CD4-positive, alpha-beta T cell treated with Interleukin-17A for 4 hours (primary cell): ENCODE measurements around the gene PEX7.
"Not testable (repeated sequence)": the region's sequence is repeated elsewhere in the genome, so short reads cannot be mapped to it uniquely, and the experiment has no call there.

ENCODE experiments used
- DNase-seq: peaks from one replicate; pipeline ENCODE4 v3.0.0-alpha.2; 2020; ENCODE audit warnings: mixed read lengths

PEX7 gene

DNA sequence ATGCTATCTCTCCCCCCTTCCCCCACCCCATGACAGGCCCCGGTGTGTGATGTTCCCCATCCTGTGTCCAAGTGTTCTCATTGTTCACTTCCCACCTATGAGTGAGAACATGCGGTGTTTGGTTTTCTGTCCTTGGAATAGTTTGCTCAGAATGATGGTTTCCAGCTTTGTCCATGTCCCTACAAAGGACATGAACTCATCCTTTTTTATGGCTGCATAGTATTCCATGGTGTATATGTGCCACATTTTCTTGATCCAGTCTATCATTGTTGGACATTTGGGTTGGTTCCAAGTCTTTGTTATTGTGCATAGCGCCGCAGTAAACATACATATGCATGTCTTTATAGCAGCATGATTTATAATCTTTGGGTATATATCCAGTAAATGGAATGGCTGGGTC is 24.1 kb downstream of the PEX7 start:
- DNase-seq: not testable (repeated sequence)

DNA sequence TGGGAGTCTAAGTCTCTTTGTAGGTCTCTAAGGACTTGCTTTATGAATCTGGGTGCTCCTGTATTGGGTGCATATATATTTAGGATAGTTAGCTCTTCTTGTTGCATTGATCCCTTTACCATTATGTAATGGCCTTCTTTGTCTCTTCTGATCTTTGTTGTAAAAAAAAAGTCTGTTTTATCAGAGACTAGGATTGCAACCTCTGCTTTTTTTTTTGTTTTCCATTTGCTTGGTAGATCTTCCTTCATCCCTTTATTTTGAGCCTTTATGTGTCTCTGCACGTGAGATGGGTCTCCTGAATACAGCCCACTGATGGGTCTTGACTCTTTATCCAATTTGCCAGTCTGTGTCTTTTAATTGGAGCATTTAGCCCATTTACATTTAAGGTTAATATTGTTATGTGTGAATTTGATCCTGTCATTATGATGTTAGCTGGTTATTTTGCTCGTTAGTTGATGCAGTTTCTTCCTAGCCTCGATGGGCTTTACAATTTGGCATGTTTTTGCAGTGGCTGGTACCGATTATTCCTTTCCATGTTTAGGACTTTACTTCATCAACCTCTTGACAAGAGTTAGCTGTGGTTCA is 27.7 kb downstream of the PEX7 start:
- DNase-seq: not testable (repeated sequence)

GRCh38 chr6:136859430-136859829 is 37.0 kb downstream of the PEX7 start:
- no peak for DNase-seq

DNA sequence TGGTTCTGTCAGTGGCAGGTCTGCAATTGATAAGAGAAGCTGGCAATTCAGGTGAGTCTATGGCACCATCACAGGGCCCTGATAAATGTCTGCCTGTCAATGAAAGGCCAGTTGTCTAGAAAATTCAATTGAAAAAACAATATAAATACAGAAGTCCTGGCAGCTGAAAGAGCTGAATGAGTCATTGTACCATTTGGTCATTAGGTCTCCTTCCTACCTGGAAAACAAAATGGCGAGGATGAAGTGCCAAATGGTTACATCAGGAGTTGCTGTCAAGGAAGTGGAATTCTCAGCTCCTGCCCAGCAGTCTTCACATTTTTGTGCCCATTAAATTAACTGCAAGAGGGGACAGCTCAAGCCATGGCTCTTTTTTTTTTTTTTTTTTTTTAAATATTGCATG is 37.7 kb downstream of the PEX7 start:
- no peak for DNase-seq

- no peak for DNase-seq
These were observed 40.3 kb downstream of the PEX7 start for GRCh38 chr6:136862662-136863061.

GRCh38 chr6:136863752-136864151 is 41.4 kb downstream of the PEX7 start:
- no peak for DNase-seq

DNA sequence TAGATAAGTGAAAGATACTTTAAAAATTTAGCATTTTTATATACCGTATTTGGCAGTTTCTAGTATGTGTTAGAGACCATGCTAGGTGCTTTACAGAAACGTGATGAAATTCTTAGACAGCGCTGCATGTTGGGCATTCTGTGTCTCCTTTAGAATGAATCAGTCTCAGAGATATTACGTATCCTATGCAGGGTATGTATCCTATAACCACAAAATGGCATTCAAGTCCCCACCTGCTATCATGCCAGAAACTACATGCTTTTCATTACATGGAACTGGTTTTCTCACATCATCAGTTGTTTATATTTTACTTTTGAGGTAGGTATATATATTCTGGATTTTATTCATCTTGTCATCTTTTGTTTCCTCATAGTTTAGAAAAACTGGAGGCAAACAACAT is 42.3 kb downstream of the PEX7 start:
- DNase-seq: no peak

DNA sequence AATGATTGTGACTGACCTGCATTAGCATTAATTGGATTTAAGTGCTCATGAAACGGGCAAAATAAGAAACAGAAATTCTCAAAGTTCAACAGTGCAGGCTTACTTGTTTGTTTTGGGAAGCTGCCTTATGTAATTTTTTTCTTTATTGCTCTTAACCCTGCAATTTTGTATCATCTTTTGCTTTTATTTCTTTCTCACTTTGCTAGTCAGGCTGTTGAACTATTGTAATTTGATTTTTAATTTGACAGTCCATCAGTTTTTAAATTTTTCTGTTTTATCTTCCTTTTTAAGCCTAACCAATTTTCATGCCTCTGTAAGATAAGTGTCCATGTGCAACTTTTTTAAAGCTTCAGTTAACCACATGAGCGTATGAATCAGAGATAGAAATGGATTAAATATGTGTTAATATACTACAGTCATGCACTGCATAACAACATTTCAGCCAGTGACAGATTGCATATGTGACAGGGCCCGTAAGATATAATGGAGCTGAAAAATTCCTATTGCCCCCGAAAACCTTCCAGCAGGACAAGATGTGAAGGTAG is 44.6 kb downstream of the PEX7 start:
- DNase-seq: no peak

GRCh38 chr6:136869451-136869850 is 47.1 kb downstream of the PEX7 start:
- DNase-seq: no peak

DNA sequence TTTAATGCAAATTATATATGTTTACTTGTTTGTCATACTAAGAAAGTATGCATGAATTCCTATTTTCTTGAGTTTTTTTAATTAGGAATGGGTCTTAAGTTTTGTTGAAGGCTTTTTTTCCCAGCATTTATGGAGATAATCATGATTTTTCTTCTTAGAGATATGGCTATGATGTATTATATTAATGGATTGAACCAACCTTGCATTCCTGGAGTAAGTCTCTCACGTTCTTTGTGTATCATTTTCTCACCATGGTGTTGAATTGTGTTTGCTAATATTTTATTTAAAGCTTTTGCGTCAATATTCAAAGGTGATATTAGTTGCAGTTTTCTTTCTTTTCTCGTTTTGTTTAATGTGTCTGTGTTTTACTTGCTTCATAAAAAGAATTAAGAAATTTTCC is 51.4 kb downstream of the PEX7 start:
- DNase-seq: no peak

- DNase-seq: not testable (repeated sequence)
These were observed 54.1 kb downstream of the PEX7 start for GRCh38 chr6:136876469-136876868.

DNA sequence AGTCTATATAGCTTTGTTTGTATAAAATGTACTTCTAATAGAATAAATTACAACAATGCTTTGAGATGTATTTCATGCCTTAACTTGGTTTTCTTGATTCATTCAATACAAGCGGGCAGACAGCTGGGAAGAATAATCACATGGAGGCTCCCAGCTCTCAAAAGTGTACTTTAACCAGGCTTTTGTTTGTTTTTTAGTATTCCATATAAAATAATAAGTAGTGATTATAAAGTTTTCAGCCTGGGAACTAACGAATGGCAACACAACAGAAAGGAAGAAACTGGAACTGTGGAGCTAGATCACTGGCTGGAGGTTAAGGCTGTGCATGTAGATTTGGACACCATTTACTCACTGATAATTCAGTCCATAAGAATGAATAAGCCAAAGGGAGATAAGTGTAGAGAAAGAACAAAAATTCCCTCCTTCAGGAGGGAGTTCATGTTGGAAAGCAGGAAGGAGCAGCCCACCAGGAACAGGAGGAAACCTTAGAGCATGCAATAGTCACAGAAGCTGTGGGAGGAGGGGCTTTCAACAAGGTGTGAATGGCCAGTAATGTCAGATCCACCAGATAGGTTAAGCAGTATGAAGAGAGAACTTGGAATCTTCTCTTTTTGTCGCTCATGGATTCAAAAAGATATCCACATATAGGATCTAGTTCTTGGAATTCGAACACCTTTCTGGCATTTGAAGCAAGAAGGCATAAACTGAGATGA is 58.5 kb downstream of the PEX7 start:
- DNase-seq: no peak

- DNase-seq: no peak
These were observed 63.7 kb downstream of the PEX7 start for GRCh38 chr6:136886091-136886490.

- DNase-seq: no peak
These were observed 65.6 kb downstream of the PEX7 start for GRCh38 chr6:136887953-136888352.

DNA sequence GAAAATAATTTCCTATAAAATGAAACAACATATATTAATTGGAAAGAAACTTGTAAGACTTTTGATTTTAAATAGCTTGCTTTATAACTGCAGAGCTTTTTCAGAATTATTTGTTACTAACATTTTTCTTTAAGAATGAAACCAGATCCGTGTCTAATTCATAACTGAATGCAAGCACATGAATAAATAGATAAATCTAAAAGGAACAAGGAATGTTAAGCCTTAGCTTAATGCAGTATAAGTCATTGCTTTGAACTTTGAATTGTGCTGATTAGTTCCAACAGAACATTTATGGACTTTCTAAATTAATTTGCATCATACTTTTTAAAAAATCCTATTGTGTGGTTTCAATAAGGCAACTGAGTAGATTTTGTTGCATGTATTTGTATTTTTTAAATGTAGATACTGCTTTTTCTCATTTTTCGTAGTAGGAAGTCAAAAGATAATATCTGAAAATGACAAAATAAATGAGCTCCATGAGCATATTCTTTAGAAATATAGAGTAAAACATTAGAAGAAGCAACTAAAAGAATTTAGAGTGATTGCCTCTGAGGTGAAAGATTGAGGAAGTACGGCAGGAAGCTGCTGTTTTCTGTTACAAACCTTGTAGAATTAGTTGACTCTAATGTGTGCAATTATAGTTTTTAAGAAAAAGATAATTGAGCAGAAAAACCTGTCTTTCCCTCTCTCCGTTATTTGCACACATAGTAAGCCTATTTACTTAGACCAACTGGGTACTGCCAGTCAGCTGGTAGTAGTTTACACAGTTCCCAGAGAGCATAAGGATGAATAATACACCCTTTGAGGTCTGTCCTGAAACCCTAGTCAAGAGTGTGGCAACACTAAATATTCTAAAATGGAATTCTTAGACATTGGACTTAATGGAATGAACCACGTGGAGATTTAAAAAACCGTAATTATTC is 67.1 kb downstream of the PEX7 start:
- no peak for DNase-seq

- no peak for DNase-seq
These were observed 67.9 kb downstream of the PEX7 start for GRCh38 chr6:136890194-136890839.

- DNase-seq: no peak
These were observed 68.6 kb downstream of the PEX7 start for GRCh38 chr6:136890986-136891385.

DNA sequence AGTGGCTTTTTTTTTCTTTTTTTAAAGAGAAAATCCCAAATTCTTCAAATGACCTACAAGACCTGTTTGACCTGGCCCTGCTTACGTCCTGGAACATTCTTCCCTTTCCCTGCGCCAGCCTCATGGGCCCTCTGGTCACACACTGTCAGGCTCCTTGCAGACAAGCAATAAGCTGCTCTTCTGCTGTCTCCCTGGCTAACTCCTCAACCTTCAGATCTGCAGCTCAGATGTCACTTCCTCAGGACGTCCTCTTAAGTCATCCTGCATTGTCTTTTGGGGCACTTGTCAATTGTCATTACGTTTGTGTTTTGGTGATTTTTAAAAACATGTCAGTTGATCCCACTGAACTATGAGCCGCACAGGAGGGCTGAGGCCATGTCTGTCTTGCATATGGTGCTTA is 70.8 kb downstream of the PEX7 start:
- no peak for DNase-seq

GRCh38 chr6:136895901-136896300 is 73.5 kb downstream of the PEX7 start:
- DNase-seq: no peak

DNA sequence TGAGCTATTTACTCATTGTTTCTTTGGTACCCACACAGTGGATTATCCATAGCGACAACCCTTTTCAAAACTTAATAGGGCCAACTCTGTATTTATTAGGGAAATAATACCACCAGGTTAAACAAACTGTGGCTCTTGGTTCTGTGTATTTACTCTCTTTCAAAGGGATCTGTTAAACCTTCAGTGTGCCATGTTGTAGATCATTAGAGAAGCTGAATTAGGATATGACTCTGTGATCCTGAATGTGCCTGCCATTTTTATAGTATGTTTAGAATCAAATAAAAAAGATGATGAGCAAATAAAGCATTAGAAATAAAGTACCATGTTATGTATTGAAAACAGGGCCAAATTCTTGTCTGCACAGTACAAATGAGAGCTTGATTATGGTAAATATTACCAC is 74.7 kb downstream of the PEX7 start:
- DNase-seq: no peak

DNA sequence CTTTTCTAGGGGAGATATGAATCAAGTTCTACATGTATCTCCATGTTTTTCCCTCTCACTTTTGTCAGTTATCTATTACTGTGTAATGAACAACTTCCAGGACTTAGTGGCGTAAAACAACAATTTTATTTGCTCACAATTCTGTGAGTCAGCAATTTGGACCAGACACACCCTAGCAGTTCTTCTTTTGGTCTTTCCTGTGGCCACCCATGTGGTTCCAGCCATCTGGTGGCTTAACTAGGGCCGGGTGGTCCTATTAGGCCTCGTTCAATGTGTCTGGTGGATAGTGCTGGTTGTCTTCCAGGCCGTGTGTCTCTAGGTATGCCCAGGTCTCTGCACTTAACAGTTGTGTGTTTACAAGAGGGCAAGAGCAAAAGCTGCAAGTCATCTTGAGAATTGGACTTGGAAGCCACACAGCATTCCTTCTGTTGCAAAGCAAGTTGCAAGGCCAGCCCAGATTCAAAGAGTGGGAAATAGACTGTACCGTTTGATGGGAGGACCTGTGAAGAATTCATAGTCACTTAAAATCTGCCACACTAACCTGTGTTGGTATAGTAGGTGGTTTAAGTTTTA is 78.9 kb downstream of the PEX7 start:
- DNase-seq: no peak

DNA sequence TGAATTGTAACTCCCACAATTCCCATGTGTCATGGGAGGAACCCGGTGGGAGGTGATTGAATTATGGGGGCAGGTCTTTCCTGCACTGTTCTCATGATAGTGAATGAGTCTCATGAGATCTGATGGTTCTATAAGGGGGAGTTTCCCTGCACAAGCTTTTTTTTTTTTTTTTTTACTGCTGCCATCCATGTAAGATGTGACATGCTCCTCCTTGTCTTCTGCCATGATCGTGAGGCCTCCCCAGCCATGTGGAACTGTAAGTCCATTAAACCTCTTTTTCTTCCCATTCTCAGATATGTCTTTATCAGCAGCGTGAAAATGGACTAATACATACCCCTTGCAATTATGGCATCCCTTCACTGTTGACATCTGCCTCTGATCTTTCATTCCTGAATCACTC is 82.1 kb downstream of the PEX7 start:
- not testable (repeated sequence) for DNase-seq

GRCh38 chr6:136914947-136915346 is 92.6 kb downstream of the PEX7 start:
- DNase-seq: no peak
